ENCODE measurements around the gene MEF2A.

MEF2A gene

DNA sequence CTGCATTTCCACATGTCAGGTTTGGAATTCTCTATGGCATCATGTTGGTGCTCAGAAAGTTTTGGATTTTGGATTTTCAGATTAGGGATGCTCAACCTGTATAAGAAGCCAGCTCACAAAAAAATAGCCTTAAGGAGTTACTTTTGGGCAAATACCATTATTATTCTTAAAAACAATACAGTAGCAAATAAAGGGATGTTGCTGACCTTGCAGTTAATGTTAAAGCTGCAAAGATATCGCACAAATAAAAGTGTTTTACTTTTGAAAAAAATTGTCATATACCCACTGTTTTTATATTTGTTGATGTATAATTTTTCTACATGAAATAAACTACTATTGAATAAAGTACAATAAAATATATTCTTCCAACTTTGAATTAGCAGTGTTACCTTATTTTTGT, 107.3 kb downstream of the MEF2A start:
- H3K4me1 Mint-ChIP-seq (ENCODE audit: low read depth) = no peaks in the 10 kb centered on the region
- H3K9me3 Mint-ChIP-seq = no peaks in the 10 kb centered on the region
- peaks cover 66% of the 10 kb centered on the region for H3K36me3 Mint-ChIP-seq (ENCODE audit: low read depth)
- no peak overlapping the region for H3K27ac Mint-ChIP-seq
- H3K4me3 Mint-ChIP-seq = no peak overlapping the region
- H3K27me3 Mint-ChIP-seq = no peaks in the 10 kb centered on the region

GRCh38 chr15:99674279-99674678, 108.5 kb downstream of the MEF2A start:
- Mint-ChIP-seq H3K4me1 (ENCODE audit: low read depth) (no peaks in the 10 kb centered on the region), H3K27ac (no peak overlapping the region), H3K9me3 (no peaks in the 10 kb centered on the region), H3K36me3 (ENCODE audit: low read depth) (peaks cover 73% of the 10 kb centered on the region), H3K4me3 (no peak overlapping the region), H3K27me3 (no peaks in the 10 kb centered on the region)

DNA sequence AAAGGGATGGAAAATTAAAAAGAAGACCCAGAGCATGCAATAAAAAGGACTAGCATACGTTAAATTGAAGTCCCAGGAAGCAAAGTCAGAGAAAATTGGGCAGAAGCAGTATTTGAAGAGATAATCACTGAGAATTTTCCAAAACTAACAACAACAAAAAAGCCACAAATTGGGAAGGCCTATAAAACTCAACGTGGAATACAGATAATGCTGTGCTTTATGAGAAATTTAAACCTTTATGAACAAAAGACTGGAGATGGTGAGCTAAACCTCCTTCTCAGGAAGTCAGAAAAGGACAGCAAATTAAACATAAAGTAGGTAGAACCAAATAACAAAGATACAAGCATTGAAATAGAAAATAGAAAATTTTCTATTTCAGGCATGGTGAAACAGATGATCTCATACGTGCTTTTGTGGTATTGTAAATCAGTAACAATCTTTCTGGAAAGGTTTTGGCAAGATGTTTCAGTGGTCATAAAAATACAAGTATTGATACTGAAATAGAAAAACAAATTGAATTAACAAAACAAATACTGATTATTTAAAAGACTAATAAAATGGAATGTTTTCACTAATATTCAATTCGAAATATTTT, 111.9 kb downstream of the MEF2A start:
- Mint-ChIP-seq H3K27me3 (no peaks in the 10 kb centered on the region), H3K36me3 (ENCODE audit: low read depth) (peaks cover 68% of the 10 kb centered on the region), H3K9me3 (no peaks in the 10 kb centered on the region), H3K27ac (no peak overlapping the region), H3K4me1 (ENCODE audit: low read depth) (peaks cover 15% of the 10 kb centered on the region), H3K4me3 (no peak overlapping the region)

DNA sequence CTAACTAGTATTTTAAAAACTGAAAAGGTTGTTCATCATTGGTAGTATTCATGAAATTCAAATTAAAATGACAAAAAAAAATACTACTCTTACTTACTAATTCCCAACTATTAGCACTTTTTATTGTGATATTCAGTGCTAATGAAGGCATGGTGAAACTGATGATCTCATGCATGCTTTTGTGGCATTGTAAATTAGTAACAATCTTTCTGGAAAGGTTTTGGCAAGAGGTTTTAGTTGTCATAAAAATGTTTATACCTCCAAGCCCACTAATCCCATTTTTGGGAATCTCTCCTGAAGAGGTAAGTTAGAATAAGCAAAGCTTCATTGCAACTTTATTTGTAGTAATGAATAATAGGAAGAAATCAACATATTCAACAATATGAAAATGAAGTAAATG, 114.5 kb downstream of the MEF2A start:
- peaks cover 38% of the 10 kb centered on the region for H3K4me1 Mint-ChIP-seq (ENCODE audit: low read depth)
- H3K9me3 Mint-ChIP-seq = peaks cover 12% of the 10 kb centered on the region
- H3K36me3 Mint-ChIP-seq (ENCODE audit: low read depth) = peaks cover 69% of the 10 kb centered on the region
- no peak overlapping the region for H3K27ac Mint-ChIP-seq
- no peak overlapping the region for H3K4me3 Mint-ChIP-seq
- no peaks in the 10 kb centered on the region for H3K27me3 Mint-ChIP-seq

GRCh38 chr15:99681990-99682389, 116.2 kb downstream of the MEF2A start:
- H3K9me3 Mint-ChIP-seq = peaks cover 21% of the 10 kb centered on the region
- no peak overlapping the region for H3K4me3 Mint-ChIP-seq
- peaks cover 69% of the 10 kb centered on the region for H3K36me3 Mint-ChIP-seq (ENCODE audit: low read depth)
- no peak overlapping the region for H3K27ac Mint-ChIP-seq
- peaks cover 38% of the 10 kb centered on the region for H3K4me1 Mint-ChIP-seq (ENCODE audit: low read depth)
- no peaks in the 10 kb centered on the region for H3K27me3 Mint-ChIP-seq

DNA sequence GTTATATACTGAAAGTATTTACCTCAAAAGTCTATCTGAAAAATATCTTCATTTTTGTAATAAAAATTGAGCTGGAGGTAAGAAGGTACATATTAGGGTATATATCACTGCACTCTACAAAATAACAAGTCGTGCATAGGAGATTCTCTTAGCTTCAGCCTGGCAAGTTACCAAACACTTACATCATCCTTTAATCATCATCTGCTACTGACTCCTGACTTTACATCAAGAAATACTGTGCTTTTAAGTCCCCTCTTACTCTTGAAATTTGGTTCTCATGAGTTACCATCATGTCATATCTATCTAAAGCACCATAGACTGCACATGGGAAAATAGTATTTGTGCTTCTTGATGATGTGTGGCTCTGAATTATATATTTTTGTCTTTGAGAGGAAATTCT, 116.7 kb downstream of the MEF2A start:
- no peak overlapping the region for H3K4me3 Mint-ChIP-seq
- H3K36me3 Mint-ChIP-seq (ENCODE audit: low read depth) = peaks cover 69% of the 10 kb centered on the region
- peak overlapping the region; percentile 56 for H3K27ac Mint-ChIP-seq

DNA sequence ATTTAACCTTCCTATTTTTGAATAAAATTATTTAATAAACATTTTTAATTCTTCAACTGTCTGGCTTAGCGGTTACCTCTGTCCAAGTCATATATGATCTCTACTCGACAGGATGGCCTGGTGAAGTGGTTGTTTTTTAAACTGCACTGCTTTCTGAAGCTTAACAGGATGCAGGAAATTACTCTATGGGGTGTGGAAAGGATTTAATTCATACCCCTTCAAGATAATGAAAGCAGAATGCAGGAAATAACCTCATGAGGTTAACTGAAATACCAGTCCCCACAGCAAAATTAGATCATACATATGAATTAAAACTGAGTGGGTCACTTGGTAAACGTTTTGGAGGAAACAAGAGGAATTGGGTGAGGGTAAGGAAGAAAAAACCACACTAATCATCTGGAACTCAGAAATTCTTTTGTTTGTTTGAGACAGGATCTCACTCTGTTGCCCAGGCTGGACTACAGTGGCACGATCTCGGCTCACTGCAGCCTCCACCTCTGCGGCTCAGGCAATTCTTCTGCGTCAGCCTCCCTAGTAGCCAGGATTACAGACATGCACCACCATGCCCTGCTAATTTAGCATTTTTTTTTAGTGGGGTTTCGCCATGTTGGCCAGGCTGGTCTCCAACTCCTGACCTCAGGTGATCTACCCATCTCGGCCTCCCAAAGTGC, 117.4 kb downstream of the MEF2A start:
- H3K4me3 Mint-ChIP-seq = no peak overlapping the region
- peaks cover 38% of the 10 kb centered on the region for H3K4me1 Mint-ChIP-seq (ENCODE audit: low read depth)
- H3K27me3 Mint-ChIP-seq = no peaks in the 10 kb centered on the region
- H3K27ac Mint-ChIP-seq = peak overlapping the region; percentile 74
- H3K9me3 Mint-ChIP-seq = peaks cover 21% of the 10 kb centered on the region
- H3K36me3 Mint-ChIP-seq (ENCODE audit: low read depth) = peaks cover 69% of the 10 kb centered on the region

More for the DNA sequence above, 116.7 kb downstream of the MEF2A start:
- peaks cover 21% of the 10 kb centered on the region for H3K9me3 Mint-ChIP-seq
- peaks cover 38% of the 10 kb centered on the region for H3K4me1 Mint-ChIP-seq (ENCODE audit: low read depth)
- no peaks in the 10 kb centered on the region for H3K27me3 Mint-ChIP-seq

DNA sequence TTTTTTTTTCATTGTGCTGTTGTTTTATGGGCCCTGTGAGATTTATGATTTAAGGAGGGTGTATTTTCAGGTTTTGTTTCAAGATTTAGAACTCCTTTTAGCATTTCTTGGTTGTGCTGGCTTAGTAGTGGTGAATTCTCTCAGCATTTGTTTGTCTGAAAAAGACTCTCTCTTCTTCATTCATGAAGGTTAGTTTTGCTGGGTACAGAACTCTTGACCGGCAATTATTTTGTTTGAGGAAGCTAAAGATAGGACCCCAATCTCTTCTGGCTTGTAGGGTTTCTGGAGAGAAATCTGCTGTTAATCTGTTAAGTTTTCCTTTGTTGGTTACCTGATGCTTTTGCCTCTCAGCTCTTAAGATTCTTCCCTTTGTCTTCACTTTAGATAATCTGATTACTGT, 120.5 kb downstream of the MEF2A start:
- Mint-ChIP-seq H3K27me3 (no peaks in the 10 kb centered on the region), H3K4me1 (ENCODE audit: low read depth) (peaks cover 33% of the 10 kb centered on the region), H3K36me3 (ENCODE audit: low read depth) (peaks cover 73% of the 10 kb centered on the region), H3K27ac (no peak overlapping the region), H3K9me3 (peaks cover 21% of the 10 kb centered on the region), H3K4me3 (no peak overlapping the region)

DNA sequence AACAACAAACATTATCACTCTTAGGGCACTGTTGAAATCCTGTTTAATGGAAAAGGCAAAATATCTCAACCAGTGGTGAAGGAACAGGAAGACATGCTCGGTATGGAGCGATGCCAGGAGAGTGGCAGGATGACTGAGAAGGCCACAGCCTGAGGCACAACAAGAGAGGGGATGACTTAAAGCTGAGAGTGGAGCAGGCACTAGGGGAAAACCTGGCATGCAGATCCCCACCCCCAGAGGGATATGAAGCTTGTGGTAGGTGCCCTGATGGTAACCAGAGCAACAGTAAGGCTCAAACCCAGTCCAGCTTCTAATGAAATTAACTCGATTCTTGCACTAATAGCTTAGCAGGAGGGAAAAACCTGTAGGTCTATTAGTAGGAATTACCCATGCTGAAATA, 127.0 kb downstream of the MEF2A start:
- Mint-ChIP-seq H3K36me3 (ENCODE audit: low read depth) (peaks cover 63% of the 10 kb centered on the region), H3K9me3 (no peaks in the 10 kb centered on the region), H3K27ac (no peak overlapping the region)

GRCh38 chr15:99696096-99696495, 130.3 kb downstream of the MEF2A start:
- H3K9me3 Mint-ChIP-seq = no peaks in the 10 kb centered on the region
- H3K27ac Mint-ChIP-seq = no peak overlapping the region
- H3K36me3 Mint-ChIP-seq (ENCODE audit: low read depth) = peaks cover 37% of the 10 kb centered on the region
- H3K4me1 Mint-ChIP-seq (ENCODE audit: low read depth) = no peaks in the 10 kb centered on the region
- no peaks in the 10 kb centered on the region for H3K27me3 Mint-ChIP-seq
- H3K4me3 Mint-ChIP-seq = no peak overlapping the region

More for the DNA sequence above, 127.0 kb downstream of the MEF2A start:
- H3K27me3 Mint-ChIP-seq = no peaks in the 10 kb centered on the region
- no peaks in the 10 kb centered on the region for H3K4me1 Mint-ChIP-seq (ENCODE audit: low read depth)
- no peak overlapping the region for H3K4me3 Mint-ChIP-seq

DNA sequence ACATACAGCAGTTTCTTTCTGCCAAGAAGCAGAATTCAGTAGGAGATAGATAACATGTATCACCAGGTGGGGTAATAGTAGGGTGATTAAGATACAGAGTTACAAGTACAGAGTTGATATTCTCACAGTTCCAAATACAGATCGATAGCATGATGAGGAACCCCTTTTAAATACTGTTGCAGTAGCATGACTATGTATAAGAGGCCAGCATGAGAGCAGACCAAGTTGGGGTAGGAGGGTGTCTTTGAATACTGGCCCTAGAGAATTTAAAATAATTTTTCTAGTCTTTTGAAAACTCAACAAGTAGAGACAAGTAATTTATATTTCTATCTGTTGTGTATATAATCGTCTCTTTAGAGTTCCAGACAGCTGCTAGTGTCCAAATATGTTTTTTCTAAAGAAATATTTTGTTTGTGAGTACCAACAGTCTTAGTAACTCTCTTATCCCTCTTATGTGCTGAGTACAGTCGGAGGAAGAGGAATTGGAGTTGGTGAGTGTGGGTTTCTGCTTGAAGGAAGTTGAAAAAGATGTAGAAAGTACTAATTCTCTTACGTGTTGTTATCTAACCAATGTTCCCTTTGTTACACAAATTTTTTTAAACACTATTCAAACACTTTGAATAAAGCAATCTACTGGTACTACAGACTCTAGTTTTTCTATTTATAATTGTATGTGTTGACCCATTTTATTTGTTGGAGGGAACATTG, 137.3 kb downstream of the MEF2A start:
- peaks cover 7% of the 10 kb centered on the region for H3K36me3 Mint-ChIP-seq (ENCODE audit: low read depth)
- H3K4me3 Mint-ChIP-seq = no peak overlapping the region
- H3K9me3 Mint-ChIP-seq = no peaks in the 10 kb centered on the region
- H3K27ac Mint-ChIP-seq = no peak overlapping the region
- H3K4me1 Mint-ChIP-seq (ENCODE audit: low read depth) = peaks cover 39% of the 10 kb centered on the region
- H3K27me3 Mint-ChIP-seq = no peaks in the 10 kb centered on the region

GRCh38 chr15:99703603-99704443, 138.0 kb downstream of the MEF2A start:
- Mint-ChIP-seq H3K27ac (peak overlapping the region; percentile 42), H3K9me3 (no peaks in the 10 kb centered on the region), H3K4me1 (ENCODE audit: low read depth) (peaks cover 45% of the 10 kb centered on the region), H3K27me3 (no peaks in the 10 kb centered on the region), H3K36me3 (ENCODE audit: low read depth) (peaks cover 12% of the 10 kb centered on the region), H3K4me3 (no peak overlapping the region)

DNA sequence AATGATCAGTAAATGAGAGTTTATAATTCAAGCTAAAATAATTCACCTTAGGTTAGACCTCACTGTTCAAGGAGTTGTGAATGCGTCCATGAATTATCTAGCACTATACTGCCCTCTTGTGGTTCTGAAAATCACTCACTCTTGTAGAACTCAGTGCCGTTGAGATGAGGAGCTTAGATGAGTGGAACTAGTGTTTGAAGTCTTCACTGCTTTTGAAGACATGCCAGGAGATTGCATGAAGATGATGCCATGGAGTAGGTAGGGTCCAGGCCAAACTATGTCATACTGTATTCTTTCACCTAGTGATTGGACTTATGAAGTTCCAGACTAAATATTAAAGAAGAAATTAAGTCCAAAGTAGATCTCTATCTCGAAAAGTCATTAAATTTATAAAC, 138.7 kb downstream of the MEF2A start:
- no peaks in the 10 kb centered on the region for H3K27me3 Mint-ChIP-seq
- H3K4me1 Mint-ChIP-seq (ENCODE audit: low read depth) = peaks cover 51% of the 10 kb centered on the region
- H3K36me3 Mint-ChIP-seq (ENCODE audit: low read depth) = peaks cover 18% of the 10 kb centered on the region
- no peak overlapping the region for H3K4me3 Mint-ChIP-seq
- no peak overlapping the region for H3K27ac Mint-ChIP-seq
- no peaks in the 10 kb centered on the region for H3K9me3 Mint-ChIP-seq

- Mint-ChIP-seq H3K27me3 (no peaks in the 10 kb centered on the region), H3K4me1 (ENCODE audit: low read depth) (peaks cover 51% of the 10 kb centered on the region), H3K9me3 (no peaks in the 10 kb centered on the region), H3K4me3 (peak overlapping the region; percentile 59), H3K36me3 (ENCODE audit: low read depth) (peaks cover 18% of the 10 kb centered on the region), H3K27ac (peak overlapping the region; percentile 61)
Observed at GRCh38 chr15:99706557-99707303, 140.9 kb downstream of the MEF2A start.

Data from stimulated activated naive CD8-positive, alpha-beta T cell treated with anti-CD3 and anti-CD28 coated beads, Interleukin-15, Interleukin-2, amounts not matched to agents 100 ng/mL and 50 ng/mL, for 24 hours (primary cell).